ENCODE data around the gene ADK.
"Not testable (repeated sequence)": the region's sequence is repeated elsewhere in the genome, so short reads cannot be mapped to it uniquely, and the experiment has no call there.

ADK gene

DNA sequence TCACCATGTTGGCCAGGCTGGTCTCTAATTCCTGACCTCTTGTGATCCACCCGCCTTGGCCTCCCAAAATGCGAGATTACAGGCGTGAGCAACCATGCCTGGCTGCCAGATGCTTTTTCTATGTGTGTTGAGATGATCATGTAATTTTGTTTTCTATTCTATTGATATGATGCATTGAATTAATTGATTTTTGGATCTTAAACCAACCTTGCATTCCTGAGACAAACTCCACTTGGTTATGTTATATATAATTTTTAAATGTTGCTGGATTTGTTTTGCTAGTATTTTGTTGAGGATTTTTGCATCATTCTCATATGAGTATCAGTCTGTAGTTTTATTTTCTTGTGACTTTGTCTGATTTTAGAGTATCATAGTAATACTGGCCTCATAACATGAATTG, 192.8 kb downstream of the ADK start:
- FAIRE-seq = no peak
- DNase-seq (ENCODE audit: low spot score) = no peak

DNA sequence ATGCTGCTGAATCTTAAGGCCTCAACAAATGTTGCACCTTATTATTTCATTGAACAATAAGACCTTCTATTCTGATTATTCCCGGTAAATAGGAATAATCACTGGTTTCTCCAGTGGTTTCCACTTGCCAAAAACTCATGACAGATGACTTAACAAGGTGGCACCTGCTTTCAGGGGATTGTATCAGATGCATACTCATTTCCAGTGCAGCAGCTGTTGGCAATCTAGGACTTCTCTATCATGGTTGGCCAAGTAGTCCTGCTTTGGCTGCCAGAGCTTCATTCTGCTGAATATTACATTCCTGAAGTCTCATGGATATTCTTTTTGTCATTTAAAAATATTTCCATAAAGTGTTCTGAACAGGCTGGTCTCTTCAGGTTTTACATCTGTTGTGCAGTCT, 193.3 kb downstream of the ADK start:
- DNase-seq (ENCODE audit: low spot score) (no peak), FAIRE-seq (no peak)

DNA sequence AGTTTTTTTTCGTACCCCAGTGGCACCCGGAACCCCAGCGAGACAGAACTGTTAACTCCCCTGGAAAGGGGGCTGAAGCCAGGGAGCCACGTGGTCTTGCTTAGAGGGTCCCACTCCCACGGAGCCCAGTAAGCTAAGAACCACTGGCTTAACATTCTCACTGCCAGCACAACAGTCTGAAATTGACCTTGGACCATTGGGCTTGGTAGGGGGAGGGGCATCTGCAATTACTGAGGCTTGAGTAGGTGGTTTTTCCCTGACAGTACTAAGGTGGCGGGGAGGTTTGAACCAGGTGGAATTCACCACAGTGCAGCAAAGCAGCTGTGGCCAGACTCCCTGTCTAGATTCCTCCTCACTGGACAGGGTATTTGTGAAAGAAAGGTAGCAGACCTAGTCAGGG, 196.5 kb downstream of the ADK start:
- no peak for DNase-seq (ENCODE audit: low spot score)
- no peak for FAIRE-seq

DNA sequence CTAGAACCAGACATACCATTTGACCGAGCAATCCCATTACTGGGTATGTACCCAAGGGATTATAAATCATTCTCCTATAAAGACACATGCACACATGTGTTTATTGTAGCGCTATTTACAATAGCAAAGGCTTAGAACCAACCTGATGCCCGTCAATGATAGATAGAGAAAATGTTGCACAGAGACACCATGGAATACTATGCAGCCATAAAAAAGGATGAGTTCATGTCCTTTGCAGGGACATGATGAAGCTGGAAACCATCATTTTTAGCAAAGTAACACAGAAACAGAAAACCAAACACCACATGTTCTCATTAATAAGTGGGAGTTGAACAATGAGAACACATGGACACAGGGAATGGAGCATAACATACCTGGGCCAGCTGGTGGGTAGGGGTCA, 202.0 kb downstream of the ADK start:
- not testable (repeated sequence) for FAIRE-seq; DNase-seq (ENCODE audit: low spot score)

DNA sequence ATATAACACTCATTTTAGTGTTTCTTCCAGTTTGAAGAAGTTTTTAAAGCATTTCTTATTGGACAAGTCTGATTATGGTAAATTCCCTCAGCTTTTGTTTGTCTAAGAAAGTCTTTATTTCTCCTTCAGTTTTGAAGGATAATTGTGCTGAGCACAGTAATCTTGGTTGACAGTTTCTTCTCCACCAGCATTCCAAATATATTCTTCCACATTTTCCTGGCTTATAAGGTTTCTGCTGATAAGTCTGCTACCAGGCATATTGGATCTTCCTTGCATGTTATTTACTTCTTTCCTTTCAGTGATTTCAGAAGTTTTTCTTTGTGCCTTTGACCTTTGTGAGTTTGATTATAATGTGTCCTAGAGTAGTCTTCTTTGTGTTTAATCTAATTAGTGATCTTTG, 210.7 kb downstream of the ADK start:
- no peak for FAIRE-seq
- no peak for DNase-seq (ENCODE audit: low spot score)

DNA sequence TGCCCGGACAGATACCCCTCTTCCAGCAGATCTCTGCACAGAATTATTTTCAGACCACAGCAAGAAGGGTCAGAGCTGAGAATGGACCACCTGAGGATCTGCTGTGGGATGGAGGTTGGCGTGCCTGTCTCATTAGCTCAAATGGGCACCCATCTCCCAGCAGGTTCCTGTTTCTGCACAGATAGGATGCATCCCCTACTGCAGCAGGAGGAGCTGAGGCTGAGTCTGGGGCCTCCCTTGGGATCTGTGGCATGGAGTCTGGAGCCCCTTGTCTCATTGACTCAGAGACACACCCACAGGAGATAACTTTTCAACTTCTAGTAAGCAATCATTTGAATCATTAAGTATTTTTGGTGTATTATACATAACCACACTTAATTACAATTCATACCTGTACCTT, 212.7 kb downstream of the ADK start:
- no peak for FAIRE-seq
- no peak for DNase-seq (ENCODE audit: low spot score)

DNA sequence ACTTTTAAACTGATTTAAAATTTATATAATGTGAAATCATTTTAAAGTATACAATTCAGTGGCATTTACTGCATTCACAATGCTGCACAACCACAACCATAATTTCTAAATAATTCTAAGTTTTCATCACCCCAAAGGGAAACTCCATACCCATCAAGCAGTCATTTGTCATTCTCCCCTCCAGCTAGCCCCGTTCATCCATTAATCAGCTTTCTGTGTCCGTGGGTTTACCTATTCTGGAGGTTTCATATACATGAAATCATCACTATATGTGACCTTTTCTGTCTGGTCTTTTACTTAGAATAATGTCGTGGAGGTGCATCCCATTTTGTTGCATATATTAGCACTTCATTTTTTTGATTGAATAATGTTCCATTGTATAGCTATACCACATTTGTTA, 214.1 kb downstream of the ADK start:
- DNase-seq (ENCODE audit: low spot score) = no peak
- FAIRE-seq = no peak

DNA sequence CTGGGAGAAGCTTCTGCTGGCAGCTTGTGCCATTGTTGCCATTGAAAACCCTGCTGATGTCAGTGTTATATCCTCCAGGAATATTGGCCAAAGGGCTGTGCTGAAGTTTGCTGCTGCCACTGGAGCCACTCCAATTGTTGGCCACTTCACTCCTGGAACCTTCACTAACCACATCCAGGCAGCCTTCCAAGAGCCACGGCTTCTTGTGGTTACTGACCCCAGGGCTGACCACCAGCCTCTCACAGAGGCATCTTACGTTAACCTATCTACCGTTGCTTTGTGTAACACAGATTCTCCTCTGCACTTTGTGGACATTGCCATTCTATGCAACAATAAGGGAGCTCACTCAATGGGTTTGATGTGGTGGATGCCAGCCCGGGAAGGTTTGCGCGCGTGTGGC, 220.7 kb downstream of the ADK start:
- no peak for DNase-seq (ENCODE audit: low spot score)

DNA sequence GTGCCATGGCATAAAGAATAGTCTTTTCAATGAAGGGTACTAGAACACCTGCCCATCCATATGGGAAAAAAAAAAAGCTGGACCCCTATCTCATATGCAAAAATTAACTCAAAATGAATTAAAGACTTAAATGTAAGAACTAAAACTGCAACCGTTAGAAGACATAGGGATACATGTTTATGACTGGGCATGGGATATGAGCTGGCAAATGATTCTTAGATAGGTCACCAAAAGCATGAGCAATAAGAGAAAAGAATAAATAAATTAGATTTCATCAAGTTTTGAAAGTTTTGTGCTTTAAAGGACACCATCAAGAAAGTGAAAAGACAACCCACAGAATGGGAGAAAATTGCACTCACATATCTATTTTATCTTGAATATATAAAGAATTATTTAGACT, 222.0 kb downstream of the ADK start:
- DNase-seq (ENCODE audit: low spot score) (no peak), FAIRE-seq (no peak)

More for the DNA sequence above, 220.7 kb downstream of the ADK start:
- FAIRE-seq = no peak

DNA sequence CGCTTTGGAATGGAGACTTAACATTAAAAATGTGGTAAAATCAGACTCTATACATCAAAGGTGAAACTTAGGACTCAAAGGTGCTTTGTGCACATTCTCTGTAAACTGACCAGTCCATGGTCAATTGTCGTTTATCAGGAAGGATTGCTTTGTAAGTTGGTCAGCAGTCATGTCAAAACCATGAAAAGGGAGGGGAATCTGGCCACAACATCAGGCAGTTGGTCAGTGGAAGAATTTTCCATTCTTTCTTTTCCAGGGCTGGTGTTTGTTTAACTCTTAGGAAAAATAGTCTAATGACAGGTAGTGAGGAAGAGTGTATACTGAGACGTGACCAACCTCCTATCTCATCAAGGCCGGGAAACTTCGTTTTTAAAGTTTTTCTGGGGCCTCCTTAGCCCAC, 226.5 kb downstream of the ADK start:
- no peak for DNase-seq (ENCODE audit: low spot score)
- FAIRE-seq = no peak

DNA sequence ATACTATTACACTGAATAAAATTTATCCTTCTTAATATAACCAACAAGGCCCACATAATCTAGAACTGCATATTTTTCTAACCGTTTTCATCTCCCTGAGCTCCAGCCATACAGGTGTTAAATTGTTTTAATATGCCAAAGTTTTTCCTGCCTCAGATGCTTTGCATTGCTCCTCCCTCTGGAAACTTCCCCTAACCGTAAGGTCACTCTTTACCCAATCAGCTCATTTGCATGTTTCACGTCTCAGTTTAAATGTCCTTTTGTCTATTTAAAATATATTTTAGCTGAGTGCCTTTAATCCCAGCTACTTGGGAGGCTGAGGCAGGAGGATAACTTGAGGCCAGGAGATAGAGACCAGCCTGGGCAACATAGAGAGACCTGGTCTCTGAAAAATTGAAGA, 228.5 kb downstream of the ADK start:
- FAIRE-seq (no peak), DNase-seq (ENCODE audit: low spot score) (no peak)

DNA sequence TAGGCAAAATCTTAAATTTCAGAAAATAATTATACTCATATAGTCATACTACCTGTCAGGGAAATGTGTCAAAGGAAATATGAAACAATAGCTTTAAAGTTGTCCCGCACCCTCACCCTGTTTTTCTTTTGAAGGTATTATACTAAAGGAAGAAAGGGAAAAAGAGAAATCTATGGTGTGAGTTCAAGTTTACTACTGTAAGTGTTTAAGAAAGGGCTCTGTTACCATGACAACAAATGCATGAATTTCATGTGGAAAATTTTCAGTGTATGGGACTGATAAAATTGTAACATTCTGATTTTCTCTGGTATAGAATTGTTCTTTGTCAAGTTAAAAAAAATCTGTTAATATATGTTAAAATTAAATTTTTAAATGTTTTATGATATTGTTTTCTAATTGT, 229.8 kb downstream of the ADK start:
- FAIRE-seq (no peak), DNase-seq (ENCODE audit: low spot score) (no peak)

DNA sequence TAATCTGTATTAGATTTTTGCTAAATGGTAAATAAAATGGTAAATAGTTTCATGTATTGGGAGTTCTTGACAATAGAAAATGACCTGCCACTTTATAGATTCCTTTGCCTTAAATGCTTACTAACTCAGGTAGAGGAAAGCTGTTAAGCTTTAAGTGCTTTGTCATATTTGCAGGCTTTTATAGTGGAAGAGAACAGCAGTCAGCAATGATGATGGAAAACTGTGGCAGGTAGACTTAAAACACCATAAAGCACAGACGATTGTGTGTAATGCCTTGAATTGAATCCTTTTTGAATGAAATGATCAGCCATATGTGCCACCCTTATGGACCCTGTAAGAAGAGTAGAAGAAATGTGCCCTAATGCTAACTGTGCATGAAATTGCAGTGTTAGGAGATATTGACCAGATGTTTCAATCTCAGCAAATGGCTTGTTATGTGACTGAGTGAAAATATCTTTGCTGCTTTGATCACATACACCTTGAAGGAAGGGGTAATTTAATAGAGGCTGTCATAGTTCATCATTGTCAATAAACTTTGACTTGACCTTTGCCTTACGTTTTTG, 230.4 kb downstream of the ADK start:
- FAIRE-seq (no peak), DNase-seq (ENCODE audit: low spot score) (no peak)

DNA sequence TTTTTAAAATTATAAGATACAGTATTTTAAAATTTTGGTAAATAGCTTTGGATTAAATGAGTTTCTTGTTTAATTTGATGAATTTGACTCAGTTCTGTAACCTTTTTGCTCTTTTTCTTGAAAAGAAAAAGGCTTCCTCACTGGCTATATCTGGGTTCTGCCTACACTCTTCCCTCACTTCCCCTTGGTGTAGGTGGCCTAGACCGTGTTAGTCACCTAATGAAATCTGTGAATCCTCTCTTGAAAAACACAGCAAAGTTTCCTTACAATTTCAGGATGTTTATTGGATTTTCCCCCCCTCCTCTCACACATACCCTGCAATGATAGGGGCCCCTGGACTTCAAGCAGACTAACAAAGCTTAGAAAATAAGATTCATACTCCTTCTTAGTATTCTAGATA, 231.6 kb downstream of the ADK start:
- DNase-seq (ENCODE audit: low spot score) (no peak), FAIRE-seq (no peak)

DNA sequence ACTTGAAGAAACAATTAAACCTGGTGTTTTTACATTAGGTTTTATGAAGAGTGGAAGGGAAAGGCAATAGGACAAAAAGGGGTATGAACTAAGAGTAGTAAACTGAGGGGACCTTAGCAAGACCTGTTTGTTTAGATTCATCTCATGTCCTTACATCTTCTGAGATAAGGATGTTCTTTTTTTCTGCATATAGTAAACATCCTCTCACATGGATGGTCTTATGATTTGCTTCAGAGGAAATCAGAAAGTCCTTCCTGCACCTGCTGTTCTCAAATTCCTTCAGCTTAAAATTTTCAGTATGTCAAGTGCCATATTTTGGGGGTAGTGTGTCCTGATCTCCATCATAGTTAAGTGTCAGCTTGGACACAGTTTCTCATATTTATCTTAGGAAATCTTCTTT, 232.6 kb downstream of the ADK start:
- FAIRE-seq = no peak
- no peak for DNase-seq (ENCODE audit: low spot score)

DNA sequence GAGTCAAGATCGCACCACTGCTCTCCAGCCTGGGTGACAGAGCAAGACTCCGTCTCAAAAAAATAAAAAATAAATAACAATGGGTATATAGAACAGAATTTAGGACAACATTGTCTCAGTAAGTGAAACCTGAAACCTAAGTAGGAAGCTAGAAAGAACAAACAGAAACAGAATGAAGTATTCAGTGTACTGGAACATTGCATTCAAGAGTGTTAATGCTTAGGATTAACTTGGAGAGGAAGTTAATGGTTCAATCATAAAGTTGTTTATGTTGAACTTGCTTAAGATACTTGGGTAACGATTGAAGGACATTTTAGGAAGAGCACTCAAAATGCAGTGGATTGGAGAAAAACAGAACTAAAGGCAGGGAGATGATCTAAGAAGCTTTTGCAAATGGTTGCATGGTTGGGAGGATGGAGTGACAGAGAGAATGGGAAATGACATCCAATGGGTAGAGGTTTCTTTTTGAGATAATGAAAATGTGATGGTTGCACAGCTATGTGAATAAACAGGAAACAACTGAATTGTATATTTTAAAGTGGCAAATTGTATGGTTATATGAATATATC, 233.7 kb downstream of the ADK start:
- FAIRE-seq (no peak), DNase-seq (ENCODE audit: low spot score) (no peak)

DNA sequence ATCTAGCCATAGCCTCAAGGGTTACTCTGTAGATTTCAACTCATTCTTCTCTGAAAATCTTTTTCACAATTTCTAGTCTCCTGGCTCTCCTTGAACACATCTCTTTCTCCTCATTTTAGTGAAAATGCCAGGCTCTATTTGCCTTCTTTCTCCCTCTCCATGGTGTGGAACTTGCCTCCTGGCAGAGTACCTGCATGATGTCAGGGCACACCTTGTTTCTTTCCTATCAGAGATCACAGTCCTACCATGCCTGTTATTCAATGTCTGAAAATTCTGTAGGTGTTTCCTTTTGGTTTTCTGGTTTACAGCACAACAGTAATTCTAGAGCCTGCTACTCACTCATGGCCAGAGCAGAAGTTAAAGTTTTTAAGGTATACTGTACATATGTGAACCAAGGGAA, 237.8 kb downstream of the ADK start:
- DNase-seq (ENCODE audit: low spot score) = no peak
- no peak for FAIRE-seq

DNA sequence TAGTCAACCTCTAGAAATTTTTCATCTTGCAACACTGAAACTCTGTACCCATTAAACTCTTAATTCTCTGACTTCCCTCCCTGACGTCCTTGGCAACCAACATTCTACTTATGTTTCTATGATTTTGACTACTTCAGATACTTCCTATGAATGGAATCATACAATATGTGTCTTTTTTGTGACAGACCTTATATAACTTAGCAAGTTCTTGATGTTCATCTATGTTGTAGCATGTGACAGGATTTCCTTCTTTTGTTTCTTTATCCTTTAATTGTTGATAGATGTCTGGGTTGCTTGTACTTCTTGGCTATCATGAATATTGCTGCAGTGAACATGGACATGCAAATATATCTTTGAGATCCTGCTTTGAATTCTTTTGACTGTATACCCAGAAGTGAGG, 240.8 kb downstream of the ADK start:
- FAIRE-seq = no peak
- no peak for DNase-seq (ENCODE audit: low spot score)

DNA sequence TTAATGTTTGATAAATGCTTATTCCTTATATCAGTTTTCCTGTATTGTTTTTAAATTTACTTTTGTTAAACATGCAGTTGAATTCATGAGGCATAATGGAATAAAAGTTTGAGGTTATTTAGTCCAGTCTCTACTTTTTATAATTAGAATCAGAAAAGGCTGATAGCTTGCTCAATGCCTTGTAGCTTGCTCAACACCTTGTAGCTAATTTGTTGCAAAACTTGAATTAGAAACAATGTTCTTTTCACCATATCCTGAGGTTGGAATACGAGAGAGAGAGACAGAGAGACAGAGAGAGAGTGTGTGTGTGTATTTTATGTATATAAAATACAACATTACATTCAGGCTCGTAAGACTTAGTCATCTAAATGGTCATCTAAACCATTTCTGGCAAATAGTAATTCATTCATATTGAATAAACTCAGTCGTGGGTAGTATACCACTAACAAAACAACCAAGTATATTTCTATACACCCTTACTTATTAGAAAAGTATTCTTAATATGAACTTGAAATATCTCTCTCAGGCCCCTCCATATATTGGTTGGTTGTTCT, 243.5 kb downstream of the ADK start:
- FAIRE-seq (no peak), DNase-seq (ENCODE audit: low spot score) (no peak)

DNA sequence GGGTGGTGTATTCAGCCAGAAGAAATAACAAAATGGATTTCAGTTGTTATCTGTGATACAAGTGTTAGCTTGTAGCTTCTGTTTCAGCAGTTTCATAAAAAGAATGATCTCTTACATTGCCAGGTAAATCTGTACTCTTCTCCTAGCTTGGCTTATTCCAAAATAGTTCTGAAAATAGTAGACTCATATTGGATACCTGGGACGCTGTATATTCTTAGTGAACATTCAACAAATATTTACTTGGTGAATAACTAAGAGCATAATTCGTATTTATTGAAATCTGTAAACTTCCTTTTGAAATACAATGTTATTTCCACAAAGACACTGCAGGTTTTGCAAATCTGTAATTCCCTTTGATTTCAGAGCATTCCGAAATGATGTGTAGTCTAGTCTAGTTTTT, 249.2 kb downstream of the ADK start:
- DNase-seq (ENCODE audit: low spot score) (no peak), FAIRE-seq (no peak)

DNA sequence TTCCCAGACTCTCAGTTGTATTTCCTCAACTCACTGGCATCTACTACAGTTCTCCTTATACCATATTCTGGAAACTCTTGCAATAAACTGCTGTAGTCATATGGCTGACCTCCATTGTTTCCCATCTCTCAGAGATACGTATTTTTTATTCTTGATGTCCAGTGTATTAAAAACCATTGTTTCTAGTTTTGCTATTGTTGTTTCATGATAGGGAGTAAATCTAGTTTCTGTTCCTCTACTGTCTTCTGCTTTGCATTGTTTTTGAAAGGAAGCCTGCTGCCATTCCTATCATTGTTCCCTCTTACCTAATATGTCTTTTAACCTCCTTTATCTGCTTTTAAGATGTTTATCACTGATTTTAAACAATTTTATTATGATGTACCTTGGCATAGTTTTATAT, 255.0 kb downstream of the ADK start:
- FAIRE-seq = no peak
- no peak for DNase-seq (ENCODE audit: low spot score)

DNA sequence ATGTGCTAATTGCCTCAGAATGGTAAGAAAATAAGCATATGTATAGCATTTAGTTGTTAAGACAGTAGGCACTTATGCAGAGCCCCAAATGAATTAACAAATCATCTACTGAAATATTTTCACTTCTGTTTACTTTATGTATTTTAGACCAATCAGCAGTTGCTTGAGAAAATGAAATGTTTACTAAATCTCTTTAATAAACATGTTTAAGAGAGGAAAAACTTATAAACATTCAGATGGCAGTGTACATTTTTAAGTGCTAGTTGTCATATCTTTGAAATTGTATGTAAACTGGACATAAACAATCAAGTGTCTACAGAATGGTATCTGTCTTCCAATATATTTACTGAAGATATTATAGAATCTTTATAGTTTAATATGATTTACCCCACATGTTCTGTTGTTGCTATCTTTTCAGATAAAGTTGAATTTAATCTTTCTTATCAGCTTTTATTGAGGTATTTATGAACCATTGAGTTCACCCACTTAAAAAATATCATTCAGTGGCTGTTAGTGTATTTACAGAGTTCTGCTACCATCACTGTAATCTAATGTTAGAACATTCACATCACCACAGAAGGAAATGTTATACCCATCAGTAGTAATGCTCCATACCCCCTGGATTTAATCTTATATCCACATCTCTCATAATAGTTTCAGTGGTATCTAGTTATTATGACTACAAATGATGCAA, 264.3 kb downstream of the ADK start:
- FAIRE-seq = no peak
- no peak for DNase-seq (ENCODE audit: low spot score)

DNA sequence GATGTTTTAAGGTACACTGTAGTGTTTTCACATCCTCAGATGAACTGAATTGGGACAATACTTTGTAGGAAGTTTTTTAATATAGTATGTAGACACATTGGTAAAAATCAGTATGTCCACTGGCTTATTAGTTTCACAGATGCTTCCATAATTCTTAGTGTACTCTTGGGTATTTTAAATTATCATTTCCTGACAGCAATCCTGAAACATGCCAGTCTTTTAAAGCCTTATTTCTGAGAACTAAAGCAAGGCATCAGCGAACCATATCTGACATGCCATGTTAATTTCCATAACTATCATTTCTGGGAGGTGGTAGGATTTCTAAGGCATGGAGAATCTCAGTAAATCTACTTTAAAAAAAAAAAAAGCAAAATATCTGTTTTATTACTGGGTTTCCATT, 266.4 kb downstream of the ADK start:
- no peak for FAIRE-seq
- no peak for DNase-seq (ENCODE audit: low spot score)
